GM19324 (cell line): ENCODE measurements around the gene CAMK2N1.

ENCODE experiments used
- ATAC-seq: cut with Tn5 transposase; IDR thresholded peaks from one replicate; pipeline ENCODE4 v1.9.1; 2021; ENCODE audit warnings: mild to moderate bottlenecking, moderate library complexity; ENCODE audit not compliant: unreplicated experiment, low FRiP score

Gene CAMK2N1

GRCh38 chr1:20480243-20480944, 5.6 kb downstream of the CAMK2N1 start:
- ATAC-seq: no peak

GRCh38 chr1:20479840-20480239, 6.2 kb downstream of the CAMK2N1 start:
- no peak for ATAC-seq

GRCh38 chr1:20478057-20478635, 7.9 kb downstream of the CAMK2N1 start:
- no peak for ATAC-seq

- ATAC-seq: no peak
Measured at GRCh38 chr1:20477348-20478056, 8.5 kb downstream of the CAMK2N1 start.

- ATAC-seq: no peak
Measured at GRCh38 chr1:20476265-20477038, 9.6 kb downstream of the CAMK2N1 start.

- ATAC-seq: no peak
Measured at GRCh38 chr1:20474996-20475395, 11.0 kb downstream of the CAMK2N1 start.

GRCh38 chr1:20474333-20474975, 11.6 kb downstream of the CAMK2N1 start:
- no peak for ATAC-seq

GRCh38 chr1:20473894-20474293, 12.1 kb downstream of the CAMK2N1 start:
- ATAC-seq: no peak

- ATAC-seq: no peak
Measured at GRCh38 chr1:20472860-20473711, 12.9 kb downstream of the CAMK2N1 start.

GRCh38 chr1:20472121-20472520, 13.9 kb downstream of the CAMK2N1 start:
- ATAC-seq: no peak

- no peak for ATAC-seq
Measured at GRCh38 chr1:20470194-20470593, 15.8 kb downstream of the CAMK2N1 start.

GRCh38 chr1:20469406-20470076, 16.5 kb downstream of the CAMK2N1 start:
- no peak for ATAC-seq

- no peak for ATAC-seq
Measured at GRCh38 chr1:20466273-20466672, 19.7 kb downstream of the CAMK2N1 start.

- ATAC-seq: no peak
Measured at GRCh38 chr1:20465187-20465586, 20.8 kb downstream of the CAMK2N1 start.

GRCh38 chr1:20463502-20463901, 22.5 kb downstream of the CAMK2N1 start:
- no peak for ATAC-seq

GRCh38 chr1:20462397-20462796, 23.6 kb downstream of the CAMK2N1 start:
- ATAC-seq: no peak

GRCh38 chr1:20458717-20459116, 27.3 kb downstream of the CAMK2N1 start:
- ATAC-seq: no peak

GRCh38 chr1:20454004-20454403, 32.0 kb downstream of the CAMK2N1 start:
- no peak for ATAC-seq

GRCh38 chr1:20449735-20450311, 36.2 kb downstream of the CAMK2N1 start:
- ATAC-seq: no peak
